GM19043 (cell line): ENCODE data around the gene CDH16.
"Not testable (repeated sequence)": the region's sequence is repeated elsewhere in the genome, so short reads cannot be mapped to it uniquely, and the experiment has no call there.

Experiments used
- ATAC-seq: cut with Tn5 transposase; IDR thresholded peaks from one replicate; pipeline ENCODE4 v1.9.1; 2021; ENCODE audit warnings: low read depth; ENCODE audit not compliant: unreplicated experiment

Gene CDH16

DNA sequence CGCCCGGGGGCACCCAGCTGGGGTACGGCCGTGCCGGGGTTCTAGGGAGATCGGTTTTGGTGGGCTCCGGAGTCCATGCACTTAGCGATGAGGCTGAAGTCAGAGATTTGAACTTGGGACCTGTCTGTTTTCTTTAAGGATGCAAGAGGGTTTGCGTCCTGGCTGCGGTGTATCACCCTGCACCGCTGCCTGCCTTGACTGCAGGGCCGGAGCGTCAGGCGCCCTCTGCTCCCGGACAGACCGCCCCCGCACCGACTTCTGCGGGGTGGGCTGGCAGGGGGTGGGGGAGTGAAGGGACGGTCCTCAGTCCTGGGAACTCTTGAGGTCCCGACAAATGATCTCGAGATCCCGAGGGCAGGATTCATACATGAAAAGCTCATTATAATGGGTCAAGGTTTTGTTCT, 37.7 kb downstream of the CDH16 start:
- no peak for ATAC-seq

DNA sequence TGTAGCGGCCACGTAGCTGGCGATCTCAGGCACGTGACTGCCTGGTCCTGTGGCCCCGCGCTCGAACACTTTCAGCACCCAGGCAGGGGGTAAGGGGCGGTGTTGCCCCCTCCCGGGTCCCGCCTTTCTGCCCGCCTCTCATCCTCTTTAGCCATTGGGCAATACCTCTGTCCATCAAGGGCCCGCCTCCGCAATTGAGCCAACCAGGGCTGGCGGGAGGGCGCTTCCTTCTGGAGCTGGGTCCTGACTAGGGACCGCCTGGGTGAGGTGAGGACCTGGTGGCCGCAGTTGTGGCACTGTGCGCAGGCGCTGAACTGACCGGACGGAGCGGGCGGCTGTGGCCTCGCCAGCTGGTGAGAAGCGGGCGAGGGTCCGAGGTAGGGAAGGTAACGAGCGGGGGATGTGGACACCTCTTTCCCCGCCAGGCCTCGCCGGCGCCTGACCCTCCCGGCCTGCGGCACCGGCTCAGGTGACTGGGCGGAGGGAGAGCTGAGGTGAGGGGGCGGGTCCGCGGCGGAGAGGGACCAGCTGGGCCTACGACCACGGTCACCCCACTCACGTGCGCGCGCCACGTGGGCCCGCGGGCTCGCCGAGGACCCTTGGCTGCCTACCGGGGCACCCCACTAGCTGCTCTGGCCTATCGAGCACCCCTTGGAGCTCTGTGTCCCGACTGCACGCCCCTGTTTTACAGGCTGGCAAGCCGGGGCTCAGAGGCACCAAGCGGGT, 38.2 kb downstream of the CDH16 start, which contains the start of gene PDP2:
PDP2 (plus strand) TSS at position 228 of the 726 bp plus-strand sequence. CDS start 3,770 bp downstream, outside the sequence.
- ATAC-seq = peak; percentile 97

DNA sequence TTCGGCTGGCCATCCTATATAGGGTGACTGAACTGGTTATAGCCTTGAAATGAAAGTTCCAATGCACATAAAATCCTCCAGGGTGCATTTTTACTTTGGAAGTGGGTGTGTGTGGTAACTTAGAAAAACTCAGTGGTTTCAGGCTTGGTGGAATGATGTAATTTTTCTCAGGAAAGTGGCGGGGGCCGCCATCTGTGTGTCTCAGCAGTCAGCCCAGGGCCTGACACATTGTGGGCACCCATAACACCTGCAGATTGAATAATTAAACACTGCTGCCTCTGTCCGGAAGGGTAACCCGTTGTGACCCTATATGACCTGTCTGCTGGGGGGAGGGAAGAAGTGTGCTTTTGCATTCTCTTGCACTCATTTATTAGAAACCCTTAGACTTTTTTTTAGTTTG, 40.6 kb downstream of the CDH16 start:
- no peak for ATAC-seq

DNA sequence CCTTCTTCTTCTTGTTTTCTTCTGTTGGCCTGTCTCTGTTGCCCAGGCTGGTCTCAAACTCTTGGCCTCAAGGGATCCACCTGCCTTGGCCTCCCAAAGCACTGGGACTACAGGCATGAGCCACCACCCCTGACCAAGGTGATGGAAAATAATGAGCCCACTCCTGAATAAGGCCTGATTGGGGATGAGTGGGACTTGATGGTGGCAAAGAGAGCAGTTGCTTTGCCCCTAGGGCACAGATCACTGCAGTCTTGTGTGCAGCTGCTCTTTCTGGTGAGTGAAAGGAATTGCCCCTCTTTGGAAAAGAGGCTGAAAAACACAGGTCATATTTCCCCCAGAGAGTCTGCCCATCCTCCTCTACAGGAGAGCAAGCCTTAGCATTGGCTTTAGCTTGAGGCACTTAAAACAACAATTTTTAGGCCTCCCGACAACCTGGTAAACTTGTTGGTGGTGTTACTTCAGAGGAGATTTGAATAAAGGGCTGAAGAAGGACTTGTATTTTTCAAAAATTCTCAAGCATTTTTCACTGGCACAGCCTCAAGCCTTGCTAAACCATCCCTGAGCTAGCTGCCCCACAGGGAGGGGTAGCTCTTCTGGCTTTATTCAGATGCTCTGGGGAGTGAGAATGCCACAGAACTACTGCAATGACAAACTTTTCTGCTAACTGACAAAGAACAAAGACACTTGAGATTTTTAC, 44.5 kb downstream of the CDH16 start:
- no peak for ATAC-seq

DNA sequence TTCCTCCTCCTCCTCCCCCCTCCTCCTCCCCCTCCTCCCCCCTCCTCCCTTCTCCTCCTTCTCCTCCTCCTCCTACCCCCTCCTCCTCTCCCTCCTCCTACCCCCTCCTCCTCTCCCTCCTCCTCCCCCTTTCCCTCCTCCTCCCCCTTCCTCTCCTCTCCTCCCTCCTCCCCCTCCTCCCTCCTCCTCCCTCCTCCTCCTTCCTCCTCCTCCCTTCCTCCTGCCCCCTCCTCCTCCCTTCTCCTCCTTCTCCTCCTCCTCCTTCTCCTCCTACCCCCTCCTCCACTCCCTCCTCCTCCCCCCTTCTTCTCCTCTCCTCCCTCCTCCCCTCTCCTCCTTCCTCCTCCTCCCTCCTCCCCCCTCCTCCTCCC, 45.0 kb downstream of the CDH16 start:
- ATAC-seq = no peak

DNA sequence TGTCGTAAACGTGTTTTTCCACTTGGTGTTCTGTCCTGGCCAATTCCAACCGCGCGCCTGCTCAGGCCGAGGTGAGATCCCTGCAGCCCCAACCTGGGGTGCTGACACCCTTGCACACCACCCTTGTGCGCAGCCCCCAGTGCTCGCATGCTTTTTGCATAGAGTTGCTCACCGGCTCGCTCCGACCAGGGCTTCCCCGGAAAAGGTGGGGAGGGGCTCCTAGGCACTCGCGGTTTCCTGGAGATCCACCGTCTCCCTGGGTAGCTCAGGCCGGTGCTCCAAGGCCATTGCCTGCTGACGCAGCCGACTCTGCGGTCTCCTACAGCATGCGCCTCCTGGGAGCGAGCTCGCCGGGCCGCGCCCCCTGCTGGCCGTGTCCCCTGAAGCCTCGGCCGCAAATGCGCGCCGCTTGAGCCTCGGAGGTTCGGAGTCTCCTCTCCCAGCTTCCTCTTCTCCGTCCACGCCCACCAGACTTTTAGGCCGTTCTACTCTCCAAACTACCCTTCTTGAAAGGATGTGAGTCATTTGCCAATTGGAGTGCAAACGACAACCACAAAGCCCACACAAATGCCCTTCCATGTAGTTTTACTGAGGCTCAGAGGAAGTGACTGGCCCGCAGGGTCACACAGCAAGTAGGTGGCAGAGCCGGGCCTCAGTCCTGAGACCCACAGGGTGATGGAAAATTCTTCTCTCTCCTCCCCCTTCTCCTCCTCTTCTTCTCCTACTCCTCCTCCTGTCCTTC, 45.6 kb downstream of the CDH16 start:
- ATAC-seq = peak; percentile 77

DNA sequence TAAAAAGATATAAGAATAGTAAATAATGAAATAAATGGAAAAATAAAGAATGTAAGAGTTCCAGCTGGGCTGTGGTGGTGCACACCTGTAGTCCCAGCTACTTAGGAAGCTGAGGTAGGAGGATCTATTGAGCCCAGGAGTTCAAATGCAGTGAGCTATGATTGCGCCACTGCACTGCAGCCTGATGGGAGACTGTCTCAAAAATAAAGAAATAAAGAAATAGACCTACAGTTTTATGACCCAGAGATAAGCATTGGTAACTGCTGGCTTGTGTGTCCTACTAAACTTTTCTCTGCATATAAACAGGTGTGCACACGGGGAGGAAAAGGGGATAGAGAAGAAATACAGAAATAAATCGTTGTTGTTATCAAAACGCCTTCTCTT, 46.1 kb downstream of the CDH16 start:
- no peak for ATAC-seq

DNA sequence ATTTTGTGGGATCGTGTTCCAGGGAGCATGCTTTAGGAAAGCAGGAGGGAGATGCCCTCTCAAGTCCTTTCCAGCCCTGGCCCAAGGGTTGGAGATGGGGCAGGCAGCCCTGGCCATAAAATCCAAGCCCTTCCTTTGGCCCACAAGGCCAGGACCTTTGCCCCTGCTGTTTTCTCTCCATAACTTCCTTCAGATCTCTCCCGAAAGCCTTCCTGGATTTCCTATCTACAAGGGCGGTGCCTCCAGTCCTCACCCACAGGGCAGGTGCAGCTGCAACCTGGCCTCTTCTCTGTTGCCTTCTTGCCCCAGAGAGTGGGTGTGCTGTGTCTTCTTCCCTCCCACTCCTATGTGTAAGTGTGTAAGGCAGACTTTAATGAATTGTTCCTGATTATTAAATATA, 46.8 kb downstream of the CDH16 start:
- ATAC-seq = no peak

DNA sequence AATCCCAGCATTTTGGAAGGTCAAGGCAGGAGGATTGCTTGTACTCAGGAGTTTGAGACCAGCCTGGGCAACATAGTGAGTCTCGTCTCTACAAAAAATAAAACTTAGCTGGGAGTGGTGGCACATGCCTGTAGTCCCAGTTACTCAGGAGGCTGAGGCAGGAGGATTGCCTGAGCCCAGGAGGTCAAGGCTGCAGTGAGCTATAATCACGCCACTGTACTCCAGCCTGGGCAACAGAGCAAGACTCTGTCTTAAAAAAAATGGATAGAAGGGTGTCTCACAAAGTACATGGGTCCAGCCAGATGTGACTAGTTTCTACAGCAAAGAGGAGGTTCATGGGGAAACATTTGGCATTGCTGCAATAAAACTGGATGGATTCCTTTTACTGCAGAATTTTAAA, 47.3 kb downstream of the CDH16 start:
- not testable (repeated sequence) for ATAC-seq

DNA sequence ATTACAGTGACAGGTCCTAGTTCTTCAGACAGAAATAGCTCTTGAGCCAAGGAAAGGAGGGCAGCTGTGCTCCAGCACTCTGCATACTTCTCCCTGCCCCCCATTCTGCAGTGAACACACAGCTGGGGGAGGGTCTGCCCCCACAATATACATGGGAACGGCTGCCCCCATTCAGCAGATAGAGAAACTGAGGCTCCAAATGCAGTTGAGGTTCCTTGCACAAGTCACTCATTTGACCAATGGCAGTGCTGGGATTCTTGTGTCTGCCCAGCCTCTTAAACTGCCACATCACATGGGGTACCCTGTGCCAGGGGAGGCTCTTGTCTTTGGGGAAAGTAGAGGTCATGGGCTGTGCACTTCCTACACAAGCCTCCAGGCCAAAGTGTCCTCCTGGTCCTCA, 49.3 kb downstream of the CDH16 start:
- ATAC-seq = no peak

DNA sequence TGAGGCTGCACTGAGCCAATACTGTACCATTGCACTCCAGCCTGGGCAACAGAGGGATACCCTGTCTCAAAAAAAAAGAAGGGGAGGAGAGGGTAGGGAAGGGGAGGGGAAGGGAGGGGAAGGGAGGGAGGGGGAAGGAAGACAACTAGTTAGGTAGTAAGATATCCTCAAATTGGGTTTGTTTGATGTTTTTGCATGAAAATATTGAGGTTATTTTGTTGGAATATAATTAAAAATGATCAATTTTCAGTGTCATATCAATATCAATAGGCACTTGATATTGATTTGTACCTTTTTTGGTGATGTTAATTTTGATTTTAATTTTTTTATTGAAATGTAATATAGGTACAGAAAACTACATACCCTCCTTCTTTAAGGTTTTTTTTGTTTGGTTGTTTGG, 55.0 kb downstream of the CDH16 start:
- ATAC-seq = no peak

DNA sequence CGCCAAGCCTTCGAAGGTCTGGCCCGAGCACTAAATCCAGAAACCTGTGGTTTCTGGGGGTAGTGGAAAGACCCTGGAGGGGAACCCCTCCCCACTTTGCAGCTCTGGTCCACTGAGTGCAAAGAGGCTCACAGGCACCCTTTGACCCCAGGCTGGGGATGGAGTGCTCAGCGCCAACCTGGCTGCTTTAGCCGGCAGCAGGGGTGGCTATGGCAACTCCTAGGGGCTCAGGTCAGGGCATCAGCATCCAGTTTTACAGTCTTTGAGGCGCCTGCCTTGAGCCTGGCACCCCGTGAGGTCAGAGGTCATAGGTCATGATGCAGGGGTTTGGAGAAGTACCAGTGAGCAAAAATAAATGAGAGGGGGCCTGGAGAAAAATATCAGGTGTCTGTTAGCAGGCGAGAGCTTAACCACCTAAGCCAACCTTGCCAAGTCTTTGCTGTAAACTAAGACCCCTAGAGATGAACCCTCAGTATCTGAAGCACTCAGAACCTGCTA, 56.6 kb downstream of the CDH16 start:
- no peak for ATAC-seq

DNA sequence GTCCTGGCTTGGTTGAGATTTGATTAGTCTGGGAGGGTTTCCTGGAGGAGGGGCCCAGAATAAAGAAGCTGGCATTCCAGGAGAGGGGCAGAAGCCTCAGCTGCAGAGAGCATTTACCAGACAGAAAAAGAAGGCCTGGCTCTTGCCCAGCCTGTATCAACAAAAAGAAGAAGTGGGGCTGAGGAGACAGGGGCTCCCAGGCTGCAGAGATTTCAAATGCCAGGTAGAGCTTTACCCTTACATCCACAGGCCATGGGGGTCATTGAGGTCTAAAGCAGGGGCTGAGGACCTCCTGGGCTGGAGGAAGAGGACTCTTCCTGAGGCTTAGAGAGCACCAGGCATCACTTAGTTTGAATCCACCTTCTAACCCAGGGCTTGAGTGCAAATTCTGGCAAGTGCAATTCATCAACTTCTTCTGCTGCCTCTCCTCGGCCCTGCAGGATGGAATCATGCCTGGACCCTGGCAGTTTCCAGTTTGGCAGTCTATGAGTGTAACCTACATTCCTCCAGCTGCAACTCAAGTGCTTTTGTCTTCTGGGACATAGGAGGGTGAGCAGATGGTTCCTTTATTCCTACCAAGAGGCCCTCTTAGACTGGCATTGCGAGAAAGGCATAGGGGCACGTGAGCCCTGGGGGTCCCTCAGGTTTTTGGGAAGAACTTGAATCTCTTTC, 59.2 kb downstream of the CDH16 start:
- no peak for ATAC-seq

DNA sequence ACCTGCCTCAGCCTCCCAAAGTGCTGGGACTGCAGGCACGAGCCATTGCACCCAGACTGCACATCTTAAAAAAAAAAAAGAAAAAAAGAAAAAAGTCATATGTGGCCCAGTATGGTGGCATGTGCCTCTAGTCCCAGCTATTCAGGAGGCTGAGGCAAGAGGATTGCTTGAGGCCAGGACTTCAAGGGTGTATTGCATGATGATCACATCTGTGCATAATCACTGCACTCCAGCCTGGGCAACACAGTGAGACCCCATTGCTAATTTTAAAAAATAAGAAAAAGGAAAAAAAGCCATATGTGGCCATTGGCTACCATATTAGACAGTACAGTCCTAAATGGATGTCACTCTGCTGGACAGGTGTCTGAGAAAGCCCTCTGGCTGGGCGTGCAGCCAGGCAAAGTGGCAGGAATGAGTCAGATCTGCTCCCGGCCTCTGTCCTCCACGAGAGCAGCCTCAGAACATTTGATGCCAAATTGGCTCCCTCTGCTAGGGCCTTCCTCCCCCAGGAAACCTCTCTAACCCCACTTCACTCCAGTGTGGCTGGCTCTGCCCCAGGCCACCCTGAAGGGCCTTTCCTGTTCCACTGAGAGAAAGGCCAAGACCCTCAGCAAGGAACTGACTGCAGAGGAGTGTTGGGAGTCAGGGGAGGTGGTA, 59.8 kb downstream of the CDH16 start:
- ATAC-seq = no peak
